GM06990 (cell line): ENCODE results near the gene ATG5.
"Not testable (repeated sequence)": the region's sequence is repeated elsewhere in the genome, so short reads cannot be mapped to it uniquely, and the experiment has no call there.

Experiments
- DNase-seq: peaks from one replicate; pipeline ENCODE4 v3.0.0-alpha.2; 2011; ENCODE audit not compliant: insufficient read length; ENCODE audit errors: extremely low read depth
- H3K27me3 ChIP-seq: replicated peaks from 2 replicates; pipeline ENCODE4 v1.6.0; 2011; ENCODE audit warnings: low read length; ENCODE audit not compliant: control insufficient read depth, insufficient read depth
- H3K36me3 ChIP-seq: 2 replicates; pipeline ENCODE4 v1.5.1; 2011; ENCODE audit warnings: low read length; ENCODE audit not compliant: control insufficient read depth, insufficient read depth
- H3K4me3 ChIP-seq: replicated peaks from 2 replicates; pipeline ENCODE4 v1.5.1; 2011; ENCODE audit warnings: low read depth, mild to moderate bottlenecking, control low read depth, low read length
- CTCF ChIP-seq: IDR thresholded peaks from 2 replicates; pipeline ENCODE4 v1.5.1; 2011; ENCODE audit warnings: low read length, control low read depth, mild to moderate bottlenecking, inconsistent platforms; ENCODE audit not compliant: insufficient read depth, poor library complexity, severe bottlenecking

ATG5 gene

GRCh38 chr6:106279179-106279578 lies 46.4 kb downstream of the ATG5 start:
- Histone ChIP-seq H3K27me3 (no peaks in the 10 kb centered on the region), H3K4me3 (no peak overlapping the region), H3K36me3 (peaks cover 1% of the 10 kb centered on the region)
- no peak for TF ChIP-seq CTCF
- no peak for DNase-seq

GRCh38 chr6:106275692-106276091 lies 49.9 kb downstream of the ATG5 start:
- TF ChIP-seq CTCF = no peak
- no peak for DNase-seq
- no peaks in the 10 kb centered on the region for H3K27me3 ChIP-seq
- H3K36me3 ChIP-seq = peaks cover 1% of the 10 kb centered on the region
- H3K4me3 ChIP-seq = no peak overlapping the region

DNA sequence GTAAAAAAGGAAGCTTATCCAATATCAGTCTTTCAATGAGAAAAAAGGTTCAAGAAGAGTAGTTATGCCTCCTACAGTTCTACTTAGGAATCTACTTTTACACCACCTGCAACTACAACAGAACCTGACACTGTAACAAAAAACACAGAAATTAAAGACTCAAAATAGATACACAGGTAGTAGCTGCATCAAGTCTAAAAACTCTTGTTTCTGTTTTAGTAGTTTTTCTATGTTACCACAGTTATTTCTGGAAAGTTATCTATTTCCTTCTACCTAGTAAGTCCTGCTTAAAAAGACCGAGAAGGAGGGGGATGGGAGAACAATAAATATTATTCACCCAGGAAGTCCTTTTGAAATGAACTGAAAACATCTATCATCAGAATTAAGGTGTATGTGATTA lies 52.5 kb downstream of the ATG5 start:
- Histone ChIP-seq H3K27me3 (no peaks in the 10 kb centered on the region), H3K4me3 (no peak overlapping the region), H3K36me3 (0 out of 2 replicates have a peak, but pooled peaks cover 1% of the 10 kb centered on the region)
- peak; percentile 27 for TF ChIP-seq CTCF
- peak; percentile 37 for DNase-seq

DNA sequence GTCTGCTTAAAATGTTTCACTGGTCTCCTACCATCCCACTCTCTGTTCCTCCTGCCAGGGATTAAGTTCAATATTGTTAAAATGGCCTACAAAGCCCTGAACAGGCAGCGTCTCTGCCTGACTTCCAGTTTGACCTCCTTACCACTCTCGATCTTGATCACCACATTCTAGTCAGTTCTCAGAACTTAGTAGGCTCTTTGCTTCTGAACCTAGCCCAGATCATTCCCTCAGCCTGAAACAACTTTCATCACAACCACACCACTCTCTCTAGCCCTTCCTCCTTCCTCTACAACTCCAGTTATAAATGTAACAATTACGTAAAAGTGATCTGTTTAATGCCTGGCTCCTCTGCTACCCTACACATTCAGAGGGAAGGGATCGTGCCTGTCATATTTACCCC lies 53.3 kb downstream of the ATG5 start:
- no peak for TF ChIP-seq CTCF
- no peak for DNase-seq
- Histone ChIP-seq H3K27me3 (no peaks in the 10 kb centered on the region), H3K4me3 (no peak overlapping the region), H3K36me3 (no peaks in the 10 kb centered on the region)

- no peak overlapping the region for H3K4me3 ChIP-seq
- no peak for TF ChIP-seq CTCF
Observed at GRCh38 chr6:106270414-106270813, 55.1 kb downstream of the ATG5 start.

DNA sequence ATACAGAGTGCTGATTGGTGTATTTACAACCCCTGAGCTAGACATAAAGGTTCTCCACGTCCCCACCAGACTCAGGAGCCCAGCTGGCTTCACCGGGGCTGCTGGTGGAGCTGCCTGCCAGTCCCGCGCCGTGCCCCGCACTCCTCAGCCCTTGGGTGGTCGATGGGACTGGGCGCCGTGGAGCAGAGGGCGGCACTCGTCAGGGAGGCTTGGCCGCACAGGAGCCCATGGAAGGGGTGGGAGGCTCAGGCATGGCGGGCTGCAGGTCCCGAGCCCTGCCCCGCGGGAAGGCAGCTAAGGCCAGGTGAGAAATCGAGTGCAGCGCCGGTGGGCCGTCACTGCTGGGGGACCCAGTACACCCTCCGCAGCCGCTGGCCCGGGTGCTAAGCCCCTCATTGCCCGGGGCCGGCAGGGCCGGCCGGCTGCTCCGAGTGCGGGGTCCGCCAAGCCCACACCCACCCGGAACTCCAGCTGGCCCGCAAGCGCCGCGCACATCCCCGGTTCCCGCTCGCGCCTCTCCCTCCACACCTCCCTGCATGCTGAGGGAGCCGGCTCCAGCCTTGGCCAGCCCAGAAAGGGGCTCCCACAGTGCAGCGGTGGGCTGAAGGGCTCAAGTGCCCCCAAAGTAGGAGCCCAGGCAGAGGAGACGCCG lies 56.2 kb downstream of the ATG5 start:
- DNase-seq, H3K4me3 ChIP-seq, H3K27me3 ChIP-seq, H3K36me3 ChIP-seq: not testable (repeated sequence)

More at GRCh38 chr6:106270414-106270813, 55.1 kb downstream of the ATG5 start:
- Histone ChIP-seq H3K27me3 (no peaks in the 10 kb centered on the region), H3K36me3 (no peaks in the 10 kb centered on the region)
- no peak for DNase-seq

- not testable (repeated sequence) for H3K4me3 ChIP-seq, H3K27me3 ChIP-seq, DNase-seq, H3K36me3 ChIP-seq
Observed at GRCh38 chr6:106268500-106268899, 57.1 kb downstream of the ATG5 start.

DNA sequence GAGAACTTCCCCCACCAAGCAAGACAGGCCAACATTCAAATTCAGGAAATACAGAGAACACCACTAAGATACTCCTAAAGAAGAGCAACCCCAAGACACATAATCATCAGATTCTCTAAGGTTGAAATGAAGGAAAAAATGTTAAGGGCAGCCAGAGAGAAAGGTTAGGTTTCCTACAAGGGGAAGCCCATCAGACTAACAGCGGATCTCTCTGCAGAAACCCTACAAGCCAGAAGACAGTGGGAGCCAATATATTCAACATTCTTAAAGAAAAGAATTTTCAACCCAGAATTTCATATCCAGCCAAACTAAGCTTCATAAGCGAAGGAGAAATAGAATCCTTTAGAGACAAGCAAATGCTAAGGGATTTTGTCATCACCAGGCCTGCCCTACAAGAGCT lies 61.1 kb downstream of the ATG5 start:
- H3K36me3 ChIP-seq, DNase-seq, H3K4me3 ChIP-seq, H3K27me3 ChIP-seq: not testable (repeated sequence)

- not testable (repeated sequence) for H3K27me3 ChIP-seq, H3K4me3 ChIP-seq, DNase-seq, H3K36me3 ChIP-seq
Observed at GRCh38 chr6:106259748-106260147, 65.8 kb downstream of the ATG5 start.
